GM23338 (cell line): Measurements from ENCODE around the gene CLNK. TPM values are rescaled to one million over a fixed set of nuclear protein-coding genes. Genes with fewer than 3 reads are reported as not detected.

Source experiments
- ATAC-seq: fragments of 200-7000 bp; cut with Tn5 transposase; 3 replicates; pipeline ENCODE4 v1.9.1; 2020
- DNase-seq: peaks from one replicate; pipeline ENCODE4 v3.0.0-alpha.2; 2015; ENCODE audit warnings: low spot score
- H2AFZ ChIP-seq: fragments of 200-600 bp; sonication (generic); 2 replicates; pipeline ENCODE4 v1.8.0; 2016; ENCODE audit warnings: antibody characterized with exemption, mild to moderate bottlenecking, moderate library complexity
- H3F3A ChIP-seq: fragments of 200-600 bp; sonication (generic); replicated peaks from 2 replicates; pipeline ENCODE4 v1.8.0; 2017; ENCODE audit warnings: antibody characterized with exemption, mixed run types, low read depth
- H3K27ac ChIP-seq: fragments of 200-600 bp; sonication (generic); 2 replicates; pipeline ENCODE4 v1.6.1; 2016; ENCODE audit warnings: low read depth
- H3K27me3 ChIP-seq: fragments of 200-600 bp; sonication (generic); 2 replicates; pipeline ENCODE4 v1.8.0; 2016; ENCODE audit warnings: mild to moderate bottlenecking, mixed run types, moderate library complexity; ENCODE audit not compliant: insufficient read depth
- H3K36me3 ChIP-seq: fragments of 200-600 bp; sonication (generic); 2 replicates; pipeline ENCODE4 v1.8.0; 2016; ENCODE audit warnings: mild to moderate bottlenecking; ENCODE audit not compliant: insufficient read depth
- H3K4me1 ChIP-seq: fragments of 200-600 bp; sonication (generic); 2 replicates; pipeline ENCODE4 v1.8.0; 2016; ENCODE audit warnings: mild to moderate bottlenecking, moderate library complexity; ENCODE audit not compliant: insufficient read depth
- H3K4me2 ChIP-seq: fragments of 200-600 bp; sonication (generic); 2 replicates; pipeline ENCODE4 v1.7.1; 2017; ENCODE audit warnings: mixed run types
- H3K4me3 ChIP-seq: fragments of 200-600 bp; sonication (generic); 2 replicates; pipeline ENCODE4 v1.6.1; 2016; ENCODE audit warnings: mixed run types
- H3K79me2 ChIP-seq: fragments of 200-600 bp; sonication (generic); replicated peaks from 2 replicates; pipeline ENCODE4 v1.8.0; 2017; ENCODE audit warnings: mild to moderate bottlenecking; ENCODE audit not compliant: insufficient read depth
- H3K9me2 ChIP-seq: fragments of 200-600 bp; sonication (generic); 2 replicates; pipeline ENCODE4 v1.8.0; 2017; ENCODE audit not compliant: insufficient read depth
- H4K20me1 ChIP-seq: fragments of 200-600 bp; sonication (generic); replicated peaks from 2 replicates; pipeline ENCODE4 v1.8.0; 2017; ENCODE audit warnings: mild to moderate bottlenecking; ENCODE audit not compliant: insufficient read depth
- H3K27ac Mint-ChIP-seq: 2 replicates; pipeline ENCODE4 v1.8.0; 2020; ENCODE audit warnings: inconsistent platforms, mild to moderate bottlenecking, moderate library complexity, mixed read lengths
- H3K27me3 Mint-ChIP-seq: 3 replicates; pipeline ENCODE4 v1.8.0; 2022; ENCODE audit warnings: low read depth, mild to moderate bottlenecking, moderate library complexity, mixed read lengths, inconsistent platforms; ENCODE audit not compliant: insufficient read depth, poor library complexity
- H3K36me3 Mint-ChIP-seq: 3 replicates; pipeline ENCODE4 v1.8.0; 2021; ENCODE audit warnings: low read depth, mild to moderate bottlenecking, inconsistent platforms, moderate library complexity, mixed read lengths
- H3K4me1 Mint-ChIP-seq: 3 replicates; pipeline ENCODE4 v1.8.0; 2020; ENCODE audit warnings: mild to moderate bottlenecking, inconsistent platforms, mixed read lengths
- H3K4me3 Mint-ChIP-seq: 3 replicates; pipeline ENCODE4 v1.8.0; 2021; ENCODE audit warnings: moderate library complexity, mild to moderate bottlenecking, inconsistent platforms, mixed read lengths
- H3K9me3 Mint-ChIP-seq: 3 replicates; pipeline ENCODE4 v1.8.0; 2020; ENCODE audit warnings: moderate library complexity, mild to moderate bottlenecking, inconsistent platforms, mixed read lengths
- CREB1 ChIP-seq: fragments of 250-450 bp; sonication (Bioruptor Pico); IDR thresholded peaks from 2 replicates; pipeline ENCODE4 v1.5.0; 2020; ENCODE audit warnings: low read depth, mild to moderate bottlenecking, moderate library complexity
- EZH2 ChIP-seq: fragments of 200-600 bp; sonication (generic); IDR thresholded peaks from one replicate; pipeline ENCODE4 v1.8.0; 2017; ENCODE audit warnings: antibody characterized with exemption, mild to moderate bottlenecking, low read depth; ENCODE audit not compliant: unreplicated experiment
- EZH2phosphoT487 ChIP-seq: fragments of 200-600 bp; sonication (generic); IDR thresholded peaks from one replicate; pipeline ENCODE4 v1.8.1; 2018; ENCODE audit warnings: antibody characterized with exemption; ENCODE audit not compliant: unreplicated experiment
- JUNB ChIP-seq: IDR thresholded peaks from one replicate; pipeline ENCODE4 v1.6.1; 2016; ENCODE audit warnings: antibody characterized with exemption; ENCODE audit not compliant: unreplicated experiment
- NANOG ChIP-seq: IDR thresholded peaks from 2 replicates; pipeline ENCODE4 v1.6.1; 2016; ENCODE audit warnings: antibody characterized with exemption, borderline replicate concordance
- POLR2AphosphoS5 ChIP-seq: IDR thresholded peaks from 2 replicates; pipeline ENCODE4 v1.6.1; 2016; ENCODE audit warnings: antibody characterized with exemption, low read depth
- STAT1 ChIP-seq: IDR thresholded peaks from one replicate; pipeline ENCODE4 v1.6.1; 2016; ENCODE audit warnings: antibody characterized with exemption; ENCODE audit not compliant: unreplicated experiment
- ZNF114 ChIP-seq: fragments of 250-450 bp; sonication (Bioruptor Pico); IDR thresholded peaks from 2 replicates; pipeline ENCODE4 v1.5.0; 2020; ENCODE audit warnings: mild to moderate bottlenecking, moderate library complexity
- ZNF331 ChIP-seq: fragments of 250-450 bp; sonication (Bioruptor Pico); IDR thresholded peaks from 2 replicates; pipeline ENCODE4 v1.5.0; 2020; ENCODE audit warnings: low read depth, mild to moderate bottlenecking, moderate library complexity
- polyA plus RNA-seq: library from polyadenylated mRNA; unstranded; fragments of >200 nt; fragmentation: Nextera tagmentation; extraction: Ambion mirVana; gene quantifications from 2 replicates; pipeline ENCODE4 v1.2.1, GENCODE V29; 2016
- total RNA-seq: library from RNA; depleted of rRNA; stranded (reverse); fragments of >200 nt; shearing (Covaris generic); gene quantifications from 2 replicates; pipeline ENCODE4 v1.2.3, GENCODE V29; 2014
- TF ChIP-seq, protein P1 (sequence below): IDR thresholded peaks from 2 replicates; pipeline ENCODE4 v1.6.1; 2016; ENCODE audit warnings: antibody characterized with exemption
- TF ChIP-seq, protein P2 (sequence below): IDR thresholded peaks from one replicate; pipeline ENCODE4 v1.6.1; 2018; ENCODE audit warnings: antibody characterized with exemption; ENCODE audit not compliant: unreplicated experiment
- TF ChIP-seq, protein P3 (sequence below): fragments of 250-450 bp; sonication (Bioruptor Pico); IDR thresholded peaks from 2 replicates; pipeline ENCODE4 v1.5.0; 2020; ENCODE audit warnings: mild to moderate bottlenecking, moderate library complexity
- TF ChIP-seq, protein P4 (sequence below), 2 experiments: fragments of 200-600 bp in 1 of 2; sonication (generic) in 1 of 2; conservative IDR thresholded peaks; 2 replicates each; pipeline versions ENCODE4 v1.5.1 to v1.6.1; 2016 to 2017; ENCODE audit warnings: antibody characterized with exemption in 2 of 2, low read depth in 2 of 2, mild to moderate bottlenecking in 2 of 2, moderate library complexity in 1 of 2

The CLNK gene
- total and polyA plus RNA-seq, 2 experiments from 2014 or later = not detected

DNA sequence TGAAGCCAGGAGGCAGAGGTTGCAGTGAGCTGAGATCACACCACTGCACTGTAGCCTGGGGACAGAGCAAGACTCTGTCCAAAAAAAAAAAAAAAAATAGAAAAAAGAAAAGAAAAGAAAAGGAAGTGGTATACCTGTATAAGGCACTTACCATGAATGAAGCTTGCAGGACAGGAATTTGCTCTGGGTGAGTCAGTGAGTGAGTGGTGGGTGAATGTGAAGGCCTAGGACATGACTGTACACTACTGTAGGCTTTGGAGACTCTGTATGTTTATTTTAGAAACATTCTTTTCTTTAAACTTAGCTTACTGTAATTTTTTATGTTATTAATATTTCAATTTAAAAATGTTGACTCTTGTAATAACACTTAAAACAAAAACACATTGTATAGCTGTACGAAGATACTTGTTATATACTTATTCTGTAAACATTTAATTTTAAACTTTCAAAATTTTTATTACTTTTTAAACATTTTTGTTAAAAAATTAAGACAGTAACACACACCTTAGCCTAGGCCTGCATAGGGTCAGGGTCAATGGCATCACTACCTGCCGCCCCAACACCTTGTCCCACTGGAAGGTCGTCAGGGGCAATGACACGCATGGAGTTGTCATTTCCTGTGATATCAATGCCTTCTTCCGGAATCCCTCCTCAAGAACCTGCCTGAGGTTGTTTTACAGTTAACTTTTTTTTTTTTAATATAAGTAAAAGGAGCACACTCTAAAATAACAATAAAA is 78.7 kb downstream of the CLNK start:
- H3K79me2 ChIP-seq = no peaks in the 10 kb centered on the region
- Mint-ChIP-seq H3K27me3 (no peaks in the 10 kb centered on the region), H3K4me1 (peaks cover 8% of the 10 kb centered on the region), H3K27ac (no peak overlapping the region), H3K4me3 (no peak overlapping the region), H3K36me3 (no peaks in the 10 kb centered on the region), H3K9me3 (no peaks in the 10 kb centered on the region; the same call in 2 of the 3 replicates)
- H3K4me1 ChIP-seq = 0 out of 2 replicates have a peak, but pooled peaks cover 4% of the 10 kb centered on the region
- TF ChIP-seq, protein P1, sequence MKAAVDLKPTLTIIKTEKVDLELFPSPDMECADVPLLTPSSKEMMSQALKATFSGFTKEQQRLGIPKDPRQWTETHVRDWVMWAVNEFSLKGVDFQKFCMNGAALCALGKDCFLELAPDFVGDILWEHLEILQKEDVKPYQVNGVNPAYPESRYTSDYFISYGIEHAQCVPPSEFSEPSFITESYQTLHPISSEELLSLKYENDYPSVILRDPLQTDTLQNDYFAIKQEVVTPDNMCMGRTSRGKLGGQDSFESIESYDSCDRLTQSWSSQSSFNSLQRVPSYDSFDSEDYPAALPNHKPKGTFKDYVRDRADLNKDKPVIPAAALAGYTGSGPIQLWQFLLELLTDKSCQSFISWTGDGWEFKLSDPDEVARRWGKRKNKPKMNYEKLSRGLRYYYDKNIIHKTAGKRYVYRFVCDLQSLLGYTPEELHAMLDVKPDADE = no peak
- TF ChIP-seq EZH2phosphoT487 (no peak), NANOG (no peak), ZNF331 (CRISPR knock-in tag) (no peak), ZNF114 (CRISPR knock-in tag) (no peak), STAT1 (no peak), CREB1 (CRISPR knock-in tag) (no peak), POLR2AphosphoS5 (no peak), JUNB (no peak), EZH2 (no peak)
- TF ChIP-seq, protein P2, sequence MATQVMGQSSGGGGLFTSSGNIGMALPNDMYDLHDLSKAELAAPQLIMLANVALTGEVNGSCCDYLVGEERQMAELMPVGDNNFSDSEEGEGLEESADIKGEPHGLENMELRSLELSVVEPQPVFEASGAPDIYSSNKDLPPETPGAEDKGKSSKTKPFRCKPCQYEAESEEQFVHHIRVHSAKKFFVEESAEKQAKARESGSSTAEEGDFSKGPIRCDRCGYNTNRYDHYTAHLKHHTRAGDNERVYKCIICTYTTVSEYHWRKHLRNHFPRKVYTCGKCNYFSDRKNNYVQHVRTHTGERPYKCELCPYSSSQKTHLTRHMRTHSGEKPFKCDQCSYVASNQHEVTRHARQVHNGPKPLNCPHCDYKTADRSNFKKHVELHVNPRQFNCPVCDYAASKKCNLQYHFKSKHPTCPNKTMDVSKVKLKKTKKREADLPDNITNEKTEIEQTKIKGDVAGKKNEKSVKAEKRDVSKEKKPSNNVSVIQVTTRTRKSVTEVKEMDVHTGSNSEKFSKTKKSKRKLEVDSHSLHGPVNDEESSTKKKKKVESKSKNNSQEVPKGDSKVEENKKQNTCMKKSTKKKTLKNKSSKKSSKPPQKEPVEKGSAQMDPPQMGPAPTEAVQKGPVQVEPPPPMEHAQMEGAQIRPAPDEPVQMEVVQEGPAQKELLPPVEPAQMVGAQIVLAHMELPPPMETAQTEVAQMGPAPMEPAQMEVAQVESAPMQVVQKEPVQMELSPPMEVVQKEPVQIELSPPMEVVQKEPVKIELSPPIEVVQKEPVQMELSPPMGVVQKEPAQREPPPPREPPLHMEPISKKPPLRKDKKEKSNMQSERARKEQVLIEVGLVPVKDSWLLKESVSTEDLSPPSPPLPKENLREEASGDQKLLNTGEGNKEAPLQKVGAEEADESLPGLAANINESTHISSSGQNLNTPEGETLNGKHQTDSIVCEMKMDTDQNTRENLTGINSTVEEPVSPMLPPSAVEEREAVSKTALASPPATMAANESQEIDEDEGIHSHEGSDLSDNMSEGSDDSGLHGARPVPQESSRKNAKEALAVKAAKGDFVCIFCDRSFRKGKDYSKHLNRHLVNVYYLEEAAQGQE = no peak
- TF ChIP-seq, protein P3, sequence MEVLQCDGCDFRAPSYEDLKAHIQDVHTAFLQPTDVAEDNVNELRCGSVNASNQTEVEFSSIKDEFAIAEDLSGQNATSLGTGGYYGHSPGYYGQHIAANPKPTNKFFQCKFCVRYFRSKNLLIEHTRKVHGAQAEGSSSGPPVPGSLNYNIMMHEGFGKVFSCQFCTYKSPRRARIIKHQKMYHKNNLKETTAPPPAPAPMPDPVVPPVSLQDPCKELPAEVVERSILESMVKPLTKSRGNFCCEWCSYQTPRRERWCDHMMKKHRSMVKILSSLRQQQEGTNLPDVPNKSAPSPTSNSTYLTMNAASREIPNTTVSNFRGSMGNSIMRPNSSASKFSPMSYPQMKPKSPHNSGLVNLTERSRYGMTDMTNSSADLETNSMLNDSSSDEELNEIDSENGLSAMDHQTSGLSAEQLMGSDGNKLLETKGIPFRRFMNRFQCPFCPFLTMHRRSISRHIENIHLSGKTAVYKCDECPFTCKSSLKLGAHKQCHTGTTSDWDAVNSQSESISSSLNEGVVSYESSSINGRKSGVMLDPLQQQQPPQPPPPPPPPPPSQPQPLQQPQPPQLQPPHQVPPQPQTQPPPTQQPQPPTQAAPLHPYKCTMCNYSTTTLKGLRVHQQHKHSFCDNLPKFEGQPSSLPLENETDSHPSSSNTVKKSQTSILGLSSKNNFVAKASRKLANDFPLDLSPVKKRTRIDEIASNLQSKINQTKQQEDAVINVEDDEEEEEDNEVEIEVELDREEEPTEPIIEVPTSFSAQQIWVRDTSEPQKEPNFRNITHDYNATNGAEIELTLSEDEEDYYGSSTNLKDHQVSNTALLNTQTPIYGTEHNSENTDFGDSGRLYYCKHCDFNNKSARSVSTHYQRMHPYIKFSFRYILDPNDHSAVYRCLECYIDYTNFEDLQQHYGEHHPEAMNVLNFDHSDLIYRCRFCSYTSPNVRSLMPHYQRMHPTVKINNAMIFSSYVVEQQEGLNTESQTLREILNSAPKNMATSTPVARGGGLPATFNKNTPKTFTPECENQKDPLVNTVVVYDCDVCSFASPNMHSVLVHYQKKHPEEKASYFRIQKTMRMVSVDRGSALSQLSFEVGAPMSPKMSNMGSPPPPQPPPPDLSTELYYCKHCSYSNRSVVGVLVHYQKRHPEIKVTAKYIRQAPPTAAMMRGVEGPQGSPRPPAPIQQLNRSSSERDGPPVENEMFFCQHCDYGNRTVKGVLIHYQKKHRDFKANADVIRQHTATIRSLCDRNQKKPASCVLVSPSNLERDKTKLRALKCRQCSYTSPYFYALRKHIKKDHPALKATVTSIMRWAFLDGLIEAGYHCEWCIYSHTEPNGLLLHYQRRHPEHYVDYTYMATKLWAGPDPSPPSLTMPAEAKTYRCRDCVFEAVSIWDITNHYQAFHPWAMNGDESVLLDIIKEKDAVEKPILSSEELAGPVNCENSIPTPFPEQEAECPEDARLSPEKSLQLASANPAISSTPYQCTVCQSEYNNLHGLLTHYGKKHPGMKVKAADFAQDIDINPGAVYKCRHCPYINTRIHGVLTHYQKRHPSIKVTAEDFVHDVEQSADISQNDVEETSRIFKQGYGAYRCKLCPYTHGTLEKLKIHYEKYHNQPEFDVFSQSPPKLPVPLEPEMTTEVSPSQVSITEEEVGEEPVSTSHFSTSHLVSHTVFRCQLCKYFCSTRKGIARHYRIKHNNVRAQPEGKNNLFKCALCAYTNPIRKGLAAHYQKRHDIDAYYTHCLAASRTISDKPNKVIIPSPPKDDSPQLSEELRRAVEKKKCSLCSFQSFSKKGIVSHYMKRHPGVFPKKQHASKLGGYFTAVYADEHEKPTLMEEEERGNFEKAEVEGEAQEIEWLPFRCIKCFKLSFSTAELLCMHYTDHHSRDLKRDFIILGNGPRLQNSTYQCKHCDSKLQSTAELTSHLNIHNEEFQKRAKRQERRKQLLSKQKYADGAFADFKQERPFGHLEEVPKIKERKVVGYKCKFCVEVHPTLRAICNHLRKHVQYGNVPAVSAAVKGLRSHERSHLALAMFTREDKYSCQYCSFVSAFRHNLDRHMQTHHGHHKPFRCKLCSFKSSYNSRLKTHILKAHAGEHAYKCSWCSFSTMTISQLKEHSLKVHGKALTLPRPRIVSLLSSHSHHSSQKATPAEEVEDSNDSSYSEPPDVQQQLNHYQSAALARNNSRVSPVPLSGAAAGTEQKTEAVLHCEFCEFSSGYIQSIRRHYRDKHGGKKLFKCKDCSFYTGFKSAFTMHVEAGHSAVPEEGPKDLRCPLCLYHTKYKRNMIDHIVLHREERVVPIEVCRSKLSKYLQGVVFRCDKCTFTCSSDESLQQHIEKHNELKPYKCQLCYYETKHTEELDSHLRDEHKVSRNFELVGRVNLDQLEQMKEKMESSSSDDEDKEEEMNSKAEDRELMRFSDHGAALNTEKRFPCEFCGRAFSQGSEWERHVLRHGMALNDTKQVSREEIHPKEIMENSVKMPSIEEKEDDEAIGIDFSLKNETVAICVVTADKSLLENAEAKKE = no peak
- TF ChIP-seq, protein P4, sequence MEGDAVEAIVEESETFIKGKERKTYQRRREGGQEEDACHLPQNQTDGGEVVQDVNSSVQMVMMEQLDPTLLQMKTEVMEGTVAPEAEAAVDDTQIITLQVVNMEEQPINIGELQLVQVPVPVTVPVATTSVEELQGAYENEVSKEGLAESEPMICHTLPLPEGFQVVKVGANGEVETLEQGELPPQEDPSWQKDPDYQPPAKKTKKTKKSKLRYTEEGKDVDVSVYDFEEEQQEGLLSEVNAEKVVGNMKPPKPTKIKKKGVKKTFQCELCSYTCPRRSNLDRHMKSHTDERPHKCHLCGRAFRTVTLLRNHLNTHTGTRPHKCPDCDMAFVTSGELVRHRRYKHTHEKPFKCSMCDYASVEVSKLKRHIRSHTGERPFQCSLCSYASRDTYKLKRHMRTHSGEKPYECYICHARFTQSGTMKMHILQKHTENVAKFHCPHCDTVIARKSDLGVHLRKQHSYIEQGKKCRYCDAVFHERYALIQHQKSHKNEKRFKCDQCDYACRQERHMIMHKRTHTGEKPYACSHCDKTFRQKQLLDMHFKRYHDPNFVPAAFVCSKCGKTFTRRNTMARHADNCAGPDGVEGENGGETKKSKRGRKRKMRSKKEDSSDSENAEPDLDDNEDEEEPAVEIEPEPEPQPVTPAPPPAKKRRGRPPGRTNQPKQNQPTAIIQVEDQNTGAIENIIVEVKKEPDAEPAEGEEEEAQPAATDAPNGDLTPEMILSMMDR (conservative IDR thresholded peaks at IDR 0.05; ENCODE audit: low read depth in 2 of 2) = no peak
- no peak overlapping the region for H2AFZ ChIP-seq
- no peaks in the 10 kb centered on the region for H3K36me3 ChIP-seq
- DNase-seq (no peak), ATAC-seq (no peak)
- H3K4me2 ChIP-seq = no peak overlapping the region
- H3K4me3 ChIP-seq = no peak overlapping the region
- no peaks in the 10 kb centered on the region for H3F3A ChIP-seq
- no peaks in the 10 kb centered on the region for H3K27me3 ChIP-seq
- H4K20me1 ChIP-seq = no peaks in the 10 kb centered on the region
- H3K27ac ChIP-seq = no peak overlapping the region
- H3K9me2 ChIP-seq = peaks cover 5% of the 10 kb centered on the region; the same call in 1 of the 2 replicates
